GM06990 (cell line): Measurements from ENCODE around the gene ZBTB38.

Source experiments
- DNase-seq: peaks from one replicate; pipeline ENCODE4 v3.0.0-alpha.2; 2011; ENCODE audit not compliant: insufficient read length; ENCODE audit errors: extremely low read depth
- H3K27me3 ChIP-seq: replicated peaks from 2 replicates; pipeline ENCODE4 v1.6.0; 2011; ENCODE audit warnings: low read length; ENCODE audit not compliant: control insufficient read depth, insufficient read depth
- H3K36me3 ChIP-seq: 2 replicates; pipeline ENCODE4 v1.5.1; 2011; ENCODE audit warnings: low read length; ENCODE audit not compliant: control insufficient read depth, insufficient read depth
- H3K4me3 ChIP-seq: replicated peaks from 2 replicates; pipeline ENCODE4 v1.5.1; 2011; ENCODE audit warnings: low read depth, mild to moderate bottlenecking, control low read depth, low read length
- CTCF ChIP-seq: IDR thresholded peaks from 2 replicates; pipeline ENCODE4 v1.5.1; 2011; ENCODE audit warnings: low read length, control low read depth, mild to moderate bottlenecking, inconsistent platforms; ENCODE audit not compliant: insufficient read depth, poor library complexity, severe bottlenecking

Gene ZBTB38

GRCh38 chr3:141370065-141370533 lies 1.8 kb downstream of the ZBTB38 start:
- Histone ChIP-seq H3K27me3 (no peaks in the 10 kb centered on the region), H3K4me3 (peak overlapping the region; percentile 62), H3K36me3 (peaks cover 3% of the 10 kb centered on the region; the same call in 1 of the 2 replicates)
- peak; percentile 82 for DNase-seq
- peak; percentile 64 for TF ChIP-seq CTCF

- H3K36me3 ChIP-seq = peaks cover 11% of the 10 kb centered on the region
- no peak for DNase-seq
- no peak overlapping the region; the same call in 1 of the 2 replicates for H3K4me3 ChIP-seq
- TF ChIP-seq CTCF = no peak
- no peaks in the 10 kb centered on the region for H3K27me3 ChIP-seq
Measured at GRCh38 chr3:141371882-141372281, 3.6 kb downstream of the ZBTB38 start.

- TF ChIP-seq CTCF = no peak
- no peak for DNase-seq
- no peak overlapping the region for H3K4me3 ChIP-seq
- peaks cover 11% of the 10 kb centered on the region for H3K36me3 ChIP-seq
- no peaks in the 10 kb centered on the region for H3K27me3 ChIP-seq
Measured at GRCh38 chr3:141372656-141373055, 4.4 kb downstream of the ZBTB38 start.

GRCh38 chr3:141373232-141373631 lies 4.9 kb downstream of the ZBTB38 start:
- Histone ChIP-seq H3K4me3 (no peak overlapping the region), H3K36me3 (peaks cover 11% of the 10 kb centered on the region), H3K27me3 (no peaks in the 10 kb centered on the region)
- TF ChIP-seq CTCF = no peak
- no peak for DNase-seq

- Histone ChIP-seq H3K4me3 (no peak overlapping the region), H3K27me3 (no peaks in the 10 kb centered on the region), H3K36me3 (peaks cover 11% of the 10 kb centered on the region)
- no peak for DNase-seq
- no peak for TF ChIP-seq CTCF
Measured at GRCh38 chr3:141373768-141374526, 5.6 kb downstream of the ZBTB38 start.
